GM23248 (cell line): ENCODE data around the gene LRG1. TPM values are rescaled to one million over a fixed set of nuclear protein-coding genes. Genes with fewer than 3 reads are reported as not detected.

Experiments used
- DNase-seq: peaks from one replicate; pipeline ENCODE4 v3.0.0-alpha.2; 2015
- H2AFZ ChIP-seq: fragments of 200-600 bp; sonication (generic); 2 replicates; pipeline ENCODE4 v1.6.1; 2016; ENCODE audit warnings: antibody characterized with exemption
- H3F3A ChIP-seq: fragments of 200-600 bp; sonication (generic); 2 replicates; pipeline ENCODE4 v1.6.1; 2016; ENCODE audit warnings: mild to moderate bottlenecking, antibody characterized with exemption, mixed run types; ENCODE audit not compliant: insufficient read depth
- H3K27ac ChIP-seq: fragments of 200-600 bp; sonication (generic); 2 replicates; pipeline ENCODE4 v1.5.1; 2016; ENCODE audit warnings: mild to moderate bottlenecking
- H3K27me3 ChIP-seq: fragments of 200-600 bp; sonication (generic); replicated peaks from 2 replicates; pipeline ENCODE4 v1.6.1; 2016; ENCODE audit warnings: mild to moderate bottlenecking; ENCODE audit not compliant: insufficient read depth
- H3K36me3 ChIP-seq: fragments of 200-600 bp; sonication (generic); 2 replicates; pipeline ENCODE4 v1.6.1; 2016; ENCODE audit warnings: low read depth, mild to moderate bottlenecking
- H3K4me1 ChIP-seq: fragments of 200-600 bp; sonication (generic); 2 replicates; pipeline ENCODE4 v1.6.1; 2016; ENCODE audit warnings: mild to moderate bottlenecking; ENCODE audit not compliant: insufficient read depth
- H3K4me2 ChIP-seq: fragments of 200-600 bp; sonication (generic); one replicate; pipeline ENCODE4 v1.6.1; 2016; ENCODE audit warnings: mild to moderate bottlenecking; ENCODE audit not compliant: unreplicated experiment
- H3K4me3 ChIP-seq: fragments of 200-600 bp; sonication (generic); 2 replicates; pipeline ENCODE4 v1.5.1; 2016; ENCODE audit warnings: mild to moderate bottlenecking
- H3K79me2 ChIP-seq: fragments of 200-600 bp; sonication (generic); 2 replicates; pipeline ENCODE4 v1.6.1; 2016; ENCODE audit warnings: mild to moderate bottlenecking; ENCODE audit not compliant: insufficient read depth
- H3K9ac ChIP-seq: fragments of 200-600 bp; sonication (generic); 2 replicates; pipeline ENCODE4 v1.6.1; 2016; ENCODE audit warnings: mild to moderate bottlenecking
- H3K9me2 ChIP-seq: fragments of 200-600 bp; sonication (generic); 2 replicates; pipeline ENCODE4 v1.6.1; 2016; ENCODE audit warnings: mixed run types, mild to moderate bottlenecking, moderate library complexity; ENCODE audit not compliant: insufficient read depth
- H3K9me3 ChIP-seq: fragments of 200-600 bp; sonication (generic); one replicate; pipeline ENCODE4 v1.6.1; 2017; ENCODE audit warnings: low read depth
- H4K20me1 ChIP-seq: fragments of 200-600 bp; sonication (generic); 2 replicates; pipeline ENCODE4 v1.6.0; 2016; ENCODE audit not compliant: insufficient read depth
- EZH2 ChIP-seq: fragments of 200-600 bp; sonication (generic); IDR thresholded peaks from 2 replicates; pipeline ENCODE4 v1.6.1; 2018; ENCODE audit warnings: antibody characterized with exemption, mild to moderate bottlenecking; ENCODE audit not compliant: insufficient read depth, poor library complexity, severe bottlenecking
- EZH2phosphoT487 ChIP-seq: fragments of 200-600 bp; sonication (generic); IDR thresholded peaks from 2 replicates; pipeline ENCODE4 v1.6.1; 2018; ENCODE audit warnings: antibody characterized with exemption, moderate library complexity, mild to moderate bottlenecking, low read depth; ENCODE audit not compliant: insufficient read depth
- WGBS, 2 experiments: methylation state at CpG; one replicate each; pipeline ENCODE4 v1.1.6; 2015 to 2017; ENCODE audit warnings: low lambda C conversion rate in 2 of 2, low coverage in 1 of 2; ENCODE audit errors: missing lambda C conversion rate in 2 of 2; 5-methylcytosine and 5-hydroxymethylcytosine counted together
- in situ Hi-C: fragments of 300-500 bp; cut with MboI; formaldehyde crosslinking; loops from 2 replicates; pipeline ENCODE4 v1.15.0; 2020
- polyA plus RNA-seq: library from polyadenylated mRNA; unstranded; fragments of >200 nt; fragmentation: Nextera tagmentation; extraction: Ambion mirVana; gene quantifications from 2 replicates; pipeline ENCODE4 v1.2.1, GENCODE V29; 2016
- total RNA-seq: library from RNA; depleted of rRNA; stranded (reverse); fragments of >200 nt; shearing (Covaris generic); gene quantifications from 2 replicates; pipeline ENCODE4 v1.2.3, GENCODE V29; 2014; rRNA removed

The LRG1 gene
- total and polyA plus RNA-seq, 2 experiments from 2014 or later = not detected

GRCh38 chr19:4488496-4488895 lies 51.3 kb downstream of the LRG1 start:
- in situ Hi-C loops = no loop called here
- no peak for DNase-seq
- 95 to 96% methylated on average over 27 to 29 of the region's 29 CpGs for WGBS, 2 experiments

DNA sequence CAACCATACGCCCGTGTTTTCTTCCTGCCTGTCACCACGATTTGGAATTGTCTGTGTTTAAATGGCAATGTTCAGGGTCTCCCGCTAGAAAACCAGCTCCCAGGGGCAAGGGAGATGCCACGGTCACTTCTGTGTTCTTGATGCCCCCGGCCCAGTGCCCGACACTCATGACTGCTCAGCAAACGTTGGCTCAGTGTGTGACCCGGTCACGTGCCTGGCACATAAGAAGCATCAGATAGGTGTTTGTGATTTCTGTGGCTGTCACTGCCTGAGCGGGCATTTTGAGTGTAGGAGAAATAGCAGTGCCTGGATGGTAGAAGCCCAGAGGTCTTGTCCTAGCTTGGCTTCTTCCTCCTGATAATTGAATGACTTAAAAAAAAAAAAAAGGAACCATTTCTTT lies 52.3 kb downstream of the LRG1 start:
- 87% methylated on average over 11 of the region's 11 CpGs for WGBS, 2 experiments

More at GRCh38 chr19:4488496-4488895, 51.3 kb downstream of the LRG1 start:
- Histone ChIP-seq H3K79me2 (no peaks in the 10 kb centered on the region), H3F3A (no peaks in the 10 kb centered on the region), H3K27ac (no peak overlapping the region), H3K27me3 (no peaks in the 10 kb centered on the region), H3K9ac (no peak overlapping the region), H3K9me2 (no peaks in the 10 kb centered on the region), H2AFZ (no peak overlapping the region), H3K36me3 (peaks cover 4% of the 10 kb centered on the region; the same call in 1 of the 2 replicates), H3K9me3 (no peaks in the 10 kb centered on the region), H4K20me1 (no peaks in the 10 kb centered on the region), H3K4me2 (no peak overlapping the region), H3K4me3 (no peak overlapping the region), H3K4me1 (no peaks in the 10 kb centered on the region)
- TF ChIP-seq EZH2 (no peak), EZH2phosphoT487 (no peak)

More for the DNA sequence above, 52.3 kb downstream of the LRG1 start:
- peaks cover 4% of the 10 kb centered on the region; the same call in 1 of the 2 replicates for H3K36me3 ChIP-seq
- H3K9me3 ChIP-seq = no peaks in the 10 kb centered on the region
- H3F3A ChIP-seq = no peaks in the 10 kb centered on the region
- no peaks in the 10 kb centered on the region for H3K9me2 ChIP-seq
- DNase-seq = no peak
- H3K9ac ChIP-seq = no peak overlapping the region
- no peaks in the 10 kb centered on the region for H4K20me1 ChIP-seq
- no peaks in the 10 kb centered on the region for H3K27me3 ChIP-seq
- H2AFZ ChIP-seq = no peak overlapping the region
- no peak overlapping the region for H3K4me3 ChIP-seq
- no peak overlapping the region for H3K27ac ChIP-seq
- H3K79me2 ChIP-seq = no peaks in the 10 kb centered on the region
- no peak overlapping the region for H3K4me2 ChIP-seq
- in situ Hi-C loops = no loop called here
- TF ChIP-seq EZH2phosphoT487 (no peak), EZH2 (no peak)
- H3K4me1 ChIP-seq = no peaks in the 10 kb centered on the region

Other genes starting within 250 kb of the LRG1 start
- not detected in 2 replicates for gene TMIGD2, start 237.6 kb downstream of the LRG1 start, total RNA-seq
- not detected in 2 replicates for gene TMIGD2, start 237.6 kb downstream of the LRG1 start, polyA plus RNA-seq
- gene FSD1, start 235.4 kb downstream of the LRG1 start, total RNA-seq = 5.8 and 16.2 TPM in 2 replicates
- 5.8 TPM in 2 replicates for gene FSD1, start 235.4 kb downstream of the LRG1 start, polyA plus RNA-seq
- gene STAP2, start 201.2 kb downstream of the LRG1 start, total RNA-seq = 1.8 and 6.4 TPM in 2 replicates
- gene STAP2, start 201.2 kb downstream of the LRG1 start, polyA plus RNA-seq = 1.7 TPM in 2 replicates
- 3.0 and 6.2 TPM in 2 replicates for gene MPND, start 196.5 kb downstream of the LRG1 start, total RNA-seq
- gene MPND, start 196.5 kb downstream of the LRG1 start, polyA plus RNA-seq = 5.0 and 8.4 TPM in 2 replicates
- 114 and 141 TPM in 2 replicates for gene SH3GL1, start 139.5 kb downstream of the LRG1 start, total RNA-seq
- gene SH3GL1, start 139.5 kb downstream of the LRG1 start, polyA plus RNA-seq = 151 and 159 TPM in 2 replicates
- 9.1 and 11.6 TPM in 2 replicates for gene CHAF1A, start 137.4 kb downstream of the LRG1 start, total RNA-seq
- 11.9 and 12.6 TPM in 2 replicates for gene CHAF1A, start 137.4 kb downstream of the LRG1 start, polyA plus RNA-seq
- 113 and 118 TPM in 2 replicates for gene UBXN6, start 82.2 kb downstream of the LRG1 start, total RNA-seq
- gene UBXN6, start 82.2 kb downstream of the LRG1 start, polyA plus RNA-seq = 45.8 and 48.8 TPM in 2 replicates
- gene HDGFL2, start 67.7 kb downstream of the LRG1 start, total RNA-seq = 50.7 and 57.4 TPM in 2 replicates
- gene HDGFL2, start 67.7 kb downstream of the LRG1 start, polyA plus RNA-seq = 23.0 TPM in 2 replicates
- gene PLIN4, start 21.6 kb downstream of the LRG1 start, total RNA-seq = not detected in 2 replicates
- gene PLIN4, start 21.6 kb downstream of the LRG1 start, polyA plus RNA-seq = 0.08 TPM in 1 of 2 replicates, not detected in the other
- gene PLIN5, start 4.8 kb downstream of the LRG1 start, total RNA-seq = not detected in 2 replicates
- gene PLIN5, start 4.8 kb downstream of the LRG1 start, polyA plus RNA-seq = not detected in 2 replicates
- not detected in 2 replicates for gene SEMA6B, start 19.6 kb upstream of the LRG1 start, total RNA-seq
- 0.19 TPM in 1 of 2 replicates, not detected in the other for gene SEMA6B, start 19.6 kb upstream of the LRG1 start, polyA plus RNA-seq
- gene TNFAIP8L1, start 99.5 kb upstream of the LRG1 start, total RNA-seq = 0.76 and 0.86 TPM in 2 replicates
- gene TNFAIP8L1, start 99.5 kb upstream of the LRG1 start, polyA plus RNA-seq = 2.0 TPM in 2 replicates
- gene MYDGF, start 130.3 kb upstream of the LRG1 start, total RNA-seq = 177 and 207 TPM in 2 replicates
- gene MYDGF, start 130.3 kb upstream of the LRG1 start, polyA plus RNA-seq = 591 and 597 TPM in 2 replicates
- 50.3 and 82.2 TPM in 2 replicates for gene DPP9, start 183.8 kb upstream of the LRG1 start, total RNA-seq
- gene DPP9, start 183.8 kb upstream of the LRG1 start, polyA plus RNA-seq = 33.0 and 37.0 TPM in 2 replicates